Ovary (tissue), 1 donor: ENCODE results near the gene BDH1.

Source experiments
- EP300 ChIP-seq: sonication (generic); formaldehyde crosslinking; IDR thresholded peaks from one replicate; pipeline ENCODE4 v1.6.1; 2017; ENCODE audit warnings: antibody characterized with exemption
- POLR2A ChIP-seq: fragments of 450-650 bp; IDR thresholded peaks from one replicate; pipeline ENCODE4 v1.6.1; 2017; ENCODE audit warnings: antibody characterized with exemption, mild to moderate bottlenecking, moderate library complexity

DNA sequence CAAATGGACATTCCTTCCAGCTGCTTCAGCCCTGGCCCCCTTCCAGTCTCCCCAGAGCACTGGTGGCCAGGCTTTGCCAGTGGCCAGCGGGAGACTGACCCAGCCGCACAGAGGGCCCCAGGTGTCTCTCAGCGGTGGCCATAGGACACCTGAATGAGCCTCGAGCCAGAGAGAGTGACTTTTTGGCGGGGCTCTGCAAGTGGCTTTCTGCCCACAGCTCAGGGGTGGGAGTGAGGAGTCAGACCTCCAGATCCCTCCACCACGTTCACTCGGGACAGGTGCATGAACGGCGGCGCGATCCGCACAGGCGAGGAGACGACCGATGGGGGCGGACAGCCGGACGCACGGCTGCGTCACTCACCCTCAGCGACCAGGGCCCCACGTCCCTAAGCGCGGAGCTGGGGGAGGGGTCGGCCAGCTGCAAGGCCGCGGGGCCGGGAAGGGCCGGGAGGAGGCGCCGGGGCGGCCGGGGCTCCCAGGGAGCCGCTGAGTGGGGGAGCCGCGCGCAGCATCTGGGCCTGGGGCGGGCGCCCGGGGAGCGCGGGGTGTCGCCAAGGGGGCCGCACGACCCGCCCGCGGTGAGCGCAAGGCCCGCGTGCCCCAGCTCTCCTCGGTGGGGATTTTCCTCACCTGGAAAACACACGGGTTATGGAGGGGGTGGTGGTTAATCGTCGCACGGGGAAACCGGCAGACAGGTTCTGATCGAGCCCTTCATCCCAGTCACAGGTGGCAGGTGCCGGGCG lies 57.1 kb downstream of the BDH1 start:
- TF ChIP-seq EP300 (no peak), POLR2A (no peak)
